HCT116 (cell line): Measurements from ENCODE around the gene BTNL3. TPM values are rescaled to one million over a fixed set of nuclear protein-coding genes. Genes with fewer than 3 reads are reported as not detected.

Experiments used
- ATAC-seq: fragments of 200-7000 bp; cut with Tn5 transposase; 2 replicates; pipeline ENCODE4 v1.9.1; 2020; ENCODE audit warnings: mild to moderate bottlenecking, moderate library complexity
- BruUV-seq: library from RNA; stranded (reverse); fragments of 400-500 nt; replicated peaks from 2 replicates; lab custom pipeline; 2021; lab: Mats Ljungman, UMichigan
- CTCF ChIA-PET: fragments of 300-600 bp; sonication (Branson Sonifier 250); formaldehyde crosslinking; loops from one replicate; lab custom pipeline; 2021; ENCODE audit warnings: antibody characterized with exemption; lab: Charles Lee
- POLR2A ChIA-PET: fragments of 300-600, 350-600 bp; sonication (Branson Sonifier 250); formaldehyde crosslinking; loops from one replicate; lab custom pipeline; 2021; ENCODE audit warnings: antibody characterized with exemption; lab: Charles Lee
- RAD21 ChIA-PET, 2 experiments: fragments of 300-600 bp; sonication (Branson Sonifier 250); formaldehyde crosslinking; loops; one replicate each; lab custom pipeline; 2023; ENCODE audit warnings: low total read pairs in 2 of 2; ENCODE audit not compliant: uncharacterized antibody in 2 of 2, unreplicated experiment in 2 of 2, low non-redundant PET in 1 of 2; lab: Charles Lee
- DNase-seq: peaks from one replicate; pipeline ENCODE4 v3.0.0-alpha.2; 2010; ENCODE audit warnings: low read depth, low spot score
- H2AFZ ChIP-seq: fragments of 200-600 bp; shearing (Covaris generic), sonication (generic); 2 replicates; pipeline ENCODE4 v1.6.1; 2017; ENCODE audit warnings: low read depth, mixed run types, mixed read lengths, antibody characterized with exemption, low read length; ENCODE audit not compliant: poor library complexity, severe bottlenecking
- H3K27ac ChIP-seq: 2 replicates; pipeline ENCODE4 v1.5.1; 2012; ENCODE audit warnings: low read depth, low read length
- H3K27me3 ChIP-seq: fragments of 200-600 bp; sonication (generic); 2 replicates; pipeline ENCODE4 v1.6.1; 2016; ENCODE audit warnings: mixed run types, low read length, mixed read lengths; ENCODE audit not compliant: insufficient read depth
- H3K36me3 ChIP-seq, 2 experiments: fragments of 200-500 bp in 1 of 2; fragments of 200-600 bp in 1 of 2; sonication (Bioruptor generic) in 1 of 2; sonication (generic) in 1 of 2; 2 replicates each; pipeline versions ENCODE4 v1.5.1 to v1.6.1; 2014 to 2016; ENCODE audit warnings: low read length in 2 of 2, inconsistent platforms in 1 of 2, mixed read lengths in 1 of 2, mixed run types in 1 of 2; ENCODE audit not compliant: insufficient read depth in 2 of 2, control insufficient read depth in 1 of 2
- H3K4me1 ChIP-seq, 2 experiments: fragments of 200-600 bp in 1 of 2; sonication (generic) in 1 of 2; 2 replicates each; pipeline versions ENCODE4 v1.5.1 to v1.6.1; 2012 to 2017; ENCODE audit warnings: low read length in 2 of 2, inconsistent platforms in 1 of 2, mild to moderate bottlenecking in 1 of 2, mixed read lengths in 1 of 2, mixed run types in 1 of 2, moderate library complexity in 1 of 2; ENCODE audit not compliant: insufficient read depth in 2 of 2, control insufficient read depth in 1 of 2
- H3K4me2 ChIP-seq: fragments of 200-600 bp; sonication (generic); 2 replicates; pipeline ENCODE4 v1.6.1; 2017; ENCODE audit warnings: mixed run types, low read length, mixed read lengths
- H3K4me3 ChIP-seq, 2 experiments: fragments of 200-600 bp in 1 of 2; sonication (generic) in 1 of 2; replicated peaks in 1 of 2; 2 replicates each; pipeline ENCODE4 v1.5.1; 2011 to 2016; ENCODE audit warnings: low read length in 2 of 2, control low read depth in 1 of 2, low read depth in 1 of 2, mild to moderate bottlenecking in 1 of 2, mixed read lengths in 1 of 2, mixed run types in 1 of 2
- H3K79me2 ChIP-seq: fragments of 200-600 bp; sonication (generic); 2 replicates; pipeline ENCODE4 v1.6.1; 2017; ENCODE audit warnings: mild to moderate bottlenecking, mixed run types, low read length, moderate library complexity, mixed read lengths; ENCODE audit not compliant: insufficient read depth
- H3K9ac ChIP-seq: fragments of 200-600 bp; sonication (generic); 2 replicates; pipeline ENCODE4 v1.6.1; 2016; ENCODE audit warnings: low read length, mixed read lengths
- H3K9me2 ChIP-seq: fragments of 200-600 bp; sonication (generic), shearing (Covaris generic); 2 replicates; pipeline ENCODE4 v1.6.1; 2017; ENCODE audit warnings: mixed run types, mild to moderate bottlenecking, moderate library complexity; ENCODE audit not compliant: insufficient read depth
- H3K9me3 ChIP-seq, 2 experiments: fragments of 200-500 bp in 1 of 2; fragments of 200-600 bp in 1 of 2; sonication (Bioruptor generic) in 1 of 2; sonication (generic) in 1 of 2; 2 replicates each; pipeline ENCODE4 v1.6.1; 2014 to 2017; ENCODE audit warnings: low read length in 2 of 2, mixed read lengths in 2 of 2, inconsistent platforms in 1 of 2, low read depth in 1 of 2, mild to moderate bottlenecking in 1 of 2, mixed run types in 1 of 2, moderate library complexity in 1 of 2; ENCODE audit not compliant: control insufficient read depth in 1 of 2, insufficient read depth in 1 of 2
- H4K20me1 ChIP-seq: fragments of 200-600 bp; sonication (generic), shearing (Covaris generic); 2 replicates; pipeline ENCODE4 v1.6.1; 2017; ENCODE audit warnings: mixed run types, mild to moderate bottlenecking, moderate library complexity; ENCODE audit not compliant: insufficient read depth
- ATF3 ChIP-seq: IDR thresholded peaks from 2 replicates; pipeline ENCODE4 v1.6.1; 2012
- CBX3 ChIP-seq: IDR thresholded peaks from 2 replicates; pipeline ENCODE4 v1.6.1; 2012; ENCODE audit warnings: low read depth
- CEBPB ChIP-seq: IDR thresholded peaks from 2 replicates; pipeline ENCODE4 v1.6.1; 2012; ENCODE audit warnings: low read depth
- CTCF ChIP-seq, 3 experiments: fragments of 200-600 bp in 1 of 3; sonication (generic) in 1 of 3; IDR thresholded peaks in 2 of 3; conservative IDR thresholded peaks in 1 of 3; 2 replicates each; pipeline ENCODE4 v1.5.1; 2012 to 2017; ENCODE audit warnings: low read depth in 2 of 3, low read length in 2 of 3, antibody characterized with exemption in 1 of 3, borderline replicate concordance in 1 of 3, control low read depth in 1 of 3, mild to moderate bottlenecking in 1 of 3, mixed read lengths in 1 of 3, mixed run types in 1 of 3, moderate library complexity in 1 of 3; ENCODE audit not compliant: insufficient read depth in 1 of 3
- ELF1 ChIP-seq: IDR thresholded peaks from 2 replicates; pipeline ENCODE4 v1.6.1; 2012; ENCODE audit warnings: low read depth, borderline replicate concordance
- EZH2phosphoT487 ChIP-seq: fragments of 200-600 bp; IDR thresholded peaks from 2 replicates; pipeline ENCODE4 v1.6.1; 2018; ENCODE audit warnings: antibody characterized with exemption, borderline replicate concordance
- JUND ChIP-seq: IDR thresholded peaks from 2 replicates; pipeline ENCODE4 v1.6.1; 2012
- MAX ChIP-seq: IDR thresholded peaks from 2 replicates; pipeline ENCODE4 v1.6.1; 2012
- RAD21 ChIP-seq: IDR thresholded peaks from 2 replicates; pipeline ENCODE4 v1.6.1; 2012; ENCODE audit warnings: low read depth, mild to moderate bottlenecking
- SP1 ChIP-seq: IDR thresholded peaks from 2 replicates; pipeline ENCODE4 v1.6.1; 2012; ENCODE audit warnings: low read depth
- SRF ChIP-seq: IDR thresholded peaks from 2 replicates; pipeline ENCODE4 v1.6.1; 2012; ENCODE audit warnings: low read depth
- ZBTB33 ChIP-seq: IDR thresholded peaks from 2 replicates; pipeline ENCODE4 v1.6.1; 2011; ENCODE audit warnings: mild to moderate bottlenecking, low read length, moderate library complexity; ENCODE audit not compliant: insufficient replicate concordance; ENCODE audit errors: extremely low read depth
- ZFX ChIP-seq: fragments of 450-650 bp; IDR thresholded peaks from 2 replicates; pipeline ENCODE4 v1.6.1; 2017
- intact Hi-C: fragments of 100-400 bp; cut with micrococcal nuclease; formaldehyde crosslinking; loops from 2 replicates; pipeline ENCODE4 v1.10.0; 2022
- total RNA-seq: library from RNA; stranded (reverse); gene quantifications from one replicate; pipeline ENCODE4 v1.2.1, GENCODE V29; 2021; ENCODE audit not compliant: unreplicated experiment

BTNL3 gene
- total RNA-seq, 1 experiment from 2014 or later, result not detected

- intact Hi-C loops, result loop anchor here (2.0 to 5.0 kb wide), 2 partner anchors 21 to 160 kb away; no protein-coding TSS in a partner anchor
- ATAC-seq, result peak; percentile 77
- H3K27me3 ChIP-seq, result no peaks in the 10 kb centered on the region
- no peaks in the 10 kb centered on the region for H3K79me2 ChIP-seq
- ChIA-PET CTCF (no interaction called here), POLR2A (interaction anchor here (0.7 to 1.0 kb wide), 3 partner anchors 8 to 21 kb away, joined by 3 to 5 read pairs (median 4); no protein-coding TSS in a partner anchor), RAD21 (interaction anchor here (0.7 kb wide), 2 partner anchors 16 to 65 kb away, joined by 3 to 6 read pairs; no protein-coding TSS in a partner anchor)
- TSS peak; percentile 87 for BruUV-seq
- H3K4me1 ChIP-seq, result peaks cover 0 to 16% of the 10 kb centered on the region in 2 experiments; a peak in 2 of 4 replicates
- H3K27ac ChIP-seq, result peak overlapping the region; percentile 67
- no peaks in the 10 kb centered on the region for H3K9me3 ChIP-seq
- no peaks in the 10 kb centered on the region for H4K20me1 ChIP-seq
- H3K9ac ChIP-seq, result peak overlapping the region; percentile 59
- H3K9me2 ChIP-seq, result 0 out of 2 replicates have a peak, but pooled peaks cover 5% of the 10 kb centered on the region
- H2AFZ ChIP-seq, result peak overlapping the region; percentile 88
- no peak for DNase-seq
- peak overlapping the region; percentile 88 for H3K4me2 ChIP-seq
- TF ChIP-seq EZH2phosphoT487, result no peak
- TF ChIP-seq RAD21, result peak; percentile 3; the same call in 1 of the 2 replicates
- H3K36me3 ChIP-seq, result no peaks in the 10 kb centered on the region
- peak overlapping the region; percentile 54 to 64 for H3K4me3 ChIP-seq
These were observed 38.9 kb downstream of the BTNL3 start for GRCh38 chr5:181027452-181028031.

GRCh38 chr5:181028032-181028819 is 39.6 kb downstream of the BTNL3 start:
- H3K4me1 ChIP-seq, result peaks cover 0 to 16% of the 10 kb centered on the region in 2 experiments; a peak in 2 of 4 replicates
- CTCF ChIA-PET, result no interaction called here
- no peaks in the 10 kb centered on the region for H3K79me2 ChIP-seq
- H3K27ac ChIP-seq, result peak overlapping the region; percentile 67
- no peaks in the 10 kb centered on the region for H3K36me3 ChIP-seq
- no peaks in the 10 kb centered on the region for H4K20me1 ChIP-seq
- H3K9me3 ChIP-seq, result no peaks in the 10 kb centered on the region
- no TSS peak for BruUV-seq
- POLR2A ChIA-PET, result interaction anchor here (0.7 to 1.0 kb wide), 3 partner anchors 9 to 20 kb away, joined by 3 to 5 read pairs (median 4); no protein-coding TSS in a partner anchor
- RAD21 ChIA-PET, result no interaction called here
- ATAC-seq (peak; percentile 96), DNase-seq (peak; percentile 90)
- intact Hi-C loops, result loop anchor here (2.0 to 5.0 kb wide), 2 partner anchors 21 to 161 kb away; no protein-coding TSS in a partner anchor
- peak overlapping the region; percentile 59 for H3K9ac ChIP-seq
- H3K4me3 ChIP-seq, result peak overlapping the region; percentile 54 to 64
- H2AFZ ChIP-seq, result peak overlapping the region; percentile 88
- no peaks in the 10 kb centered on the region for H3K27me3 ChIP-seq
- 0 out of 2 replicates have a peak, but pooled peaks cover 5% of the 10 kb centered on the region for H3K9me2 ChIP-seq
- H3K4me2 ChIP-seq, result peak overlapping the region; percentile 88
- TF ChIP-seq SP1, result peak; percentile 95
- no peak for TF ChIP-seq JUND
- no peak for TF ChIP-seq ELF1
- TF ChIP-seq RAD21, result no peak
- no peak for TF ChIP-seq CEBPB
- TF ChIP-seq ZBTB33, result no peak
- TF ChIP-seq EZH2phosphoT487, result no peak
- TF ChIP-seq ZFX, result no peak
- TF ChIP-seq CTCF (IDR thresholded peaks at IDR 0.05 in 2 of 3, conservative IDR thresholded peaks at IDR 0.05 in 1 of 3; ENCODE audit: borderline replicate concordance in 1 of 3, insufficient read depth in 1 of 3, low read depth in 2 of 3, low read length in 2 of 3), result no peak
- TF ChIP-seq SRF, result no peak
- TF ChIP-seq CBX3, result peak; percentile 66; the same call in 1 of the 2 replicates
- TF ChIP-seq ATF3, result no peak
- peak; percentile 93 for TF ChIP-seq MAX
